ENCODE results near the gene SDR9C7.
"Not testable (repeated sequence)": the region's sequence is repeated elsewhere in the genome, so short reads cannot be mapped to it uniquely, and the experiment has no call there.

SDR9C7 gene

DNA sequence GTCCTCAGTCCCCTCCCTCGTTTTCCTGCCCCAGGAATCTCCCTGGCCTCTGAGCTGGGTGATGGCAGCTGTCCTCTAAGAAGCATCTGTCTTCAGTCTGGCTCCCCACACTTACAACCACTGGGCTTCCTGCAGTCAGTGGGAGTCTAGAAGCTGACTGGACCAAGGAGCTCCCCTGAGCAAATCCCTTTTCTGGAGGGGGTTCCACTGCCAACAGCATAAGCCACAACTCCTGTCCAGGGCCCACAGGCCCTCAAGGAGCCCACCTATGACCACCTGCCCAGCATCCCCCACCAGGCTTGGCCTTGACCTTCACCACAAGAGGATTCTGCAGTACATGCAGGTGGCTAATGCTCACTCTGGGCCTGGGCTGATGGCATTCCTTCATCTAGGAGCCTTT lies 19.1 kb upstream of the SDR9C7 start:
- DNase-seq (ENCODE audit: low read depth) = no peak

DNA sequence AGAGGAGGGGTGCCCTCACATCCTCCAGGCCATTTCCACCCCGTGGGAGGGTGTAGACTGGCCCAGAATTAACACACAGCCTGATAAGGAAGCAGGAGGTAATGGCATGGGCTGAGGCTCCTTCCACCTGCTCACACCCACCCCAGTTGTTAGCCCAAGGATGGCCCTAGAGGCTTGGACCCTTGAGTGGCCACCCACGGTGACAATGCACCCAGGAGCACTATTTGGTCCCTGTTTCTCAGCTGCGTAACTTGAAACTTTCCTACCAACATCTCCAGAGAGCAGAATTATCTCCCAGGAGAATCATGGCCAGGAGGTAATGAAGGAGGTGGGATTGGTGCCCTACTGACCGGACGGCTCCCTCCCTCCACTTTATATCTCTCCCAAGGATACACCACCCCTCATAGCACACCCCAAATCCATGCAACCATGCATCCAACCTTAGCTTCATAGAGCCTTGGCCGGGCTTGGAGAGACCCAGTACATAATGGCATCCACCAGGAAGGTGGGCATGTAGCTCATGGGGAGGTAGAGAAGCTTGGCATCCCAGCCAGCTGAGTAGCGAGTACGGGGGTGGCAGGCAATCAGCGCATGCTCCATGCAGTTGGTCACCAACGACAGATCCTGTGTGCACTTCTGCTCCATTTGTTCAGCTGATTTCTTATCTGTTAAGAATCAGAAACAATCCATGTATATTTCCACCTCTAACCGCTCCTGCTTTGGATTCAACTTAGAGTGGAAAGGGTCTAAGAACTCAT lies 17.6 kb upstream of the SDR9C7 start:
- no peak for DNase-seq (ENCODE audit: low read depth)

DNA sequence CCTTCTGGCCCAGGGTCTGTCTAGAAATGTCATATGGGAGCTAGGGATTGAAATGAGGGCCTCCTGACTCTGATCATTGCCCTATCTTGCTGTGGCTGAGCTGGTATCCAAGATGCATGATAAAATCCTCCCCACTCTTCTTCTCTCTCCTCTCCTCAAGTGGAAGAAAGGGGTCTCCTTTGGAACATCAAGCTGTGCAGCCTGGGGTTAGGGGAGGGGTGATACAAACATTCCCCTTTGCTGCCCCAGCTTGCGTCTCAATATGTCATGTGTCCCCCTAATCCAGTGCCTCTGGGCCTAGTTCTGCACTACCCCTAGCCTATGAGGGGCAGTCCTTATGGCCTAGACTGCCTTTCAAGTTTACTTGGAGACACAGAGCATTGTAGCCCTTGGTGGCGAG lies 14.7 kb upstream of the SDR9C7 start:
- no peak for DNase-seq (ENCODE audit: low read depth)

DNA sequence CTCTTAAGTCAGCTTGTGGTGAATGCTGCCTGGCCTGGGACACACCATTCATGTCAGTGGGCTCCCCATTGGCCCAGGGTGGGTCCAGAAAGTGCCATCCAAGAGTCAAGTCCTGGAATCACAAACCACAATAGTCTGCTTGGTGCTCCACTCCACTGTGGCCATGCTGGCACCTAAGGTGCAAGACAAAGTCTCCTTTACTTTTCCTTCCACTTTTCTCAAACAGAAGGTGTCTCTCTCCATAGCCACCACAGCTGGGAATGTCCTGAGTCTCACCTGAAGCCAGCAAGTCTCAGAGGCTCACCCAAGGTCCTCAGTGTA lies 14.2 kb upstream of the SDR9C7 start:
- DNase-seq (ENCODE audit: low read depth) = no peak

DNA sequence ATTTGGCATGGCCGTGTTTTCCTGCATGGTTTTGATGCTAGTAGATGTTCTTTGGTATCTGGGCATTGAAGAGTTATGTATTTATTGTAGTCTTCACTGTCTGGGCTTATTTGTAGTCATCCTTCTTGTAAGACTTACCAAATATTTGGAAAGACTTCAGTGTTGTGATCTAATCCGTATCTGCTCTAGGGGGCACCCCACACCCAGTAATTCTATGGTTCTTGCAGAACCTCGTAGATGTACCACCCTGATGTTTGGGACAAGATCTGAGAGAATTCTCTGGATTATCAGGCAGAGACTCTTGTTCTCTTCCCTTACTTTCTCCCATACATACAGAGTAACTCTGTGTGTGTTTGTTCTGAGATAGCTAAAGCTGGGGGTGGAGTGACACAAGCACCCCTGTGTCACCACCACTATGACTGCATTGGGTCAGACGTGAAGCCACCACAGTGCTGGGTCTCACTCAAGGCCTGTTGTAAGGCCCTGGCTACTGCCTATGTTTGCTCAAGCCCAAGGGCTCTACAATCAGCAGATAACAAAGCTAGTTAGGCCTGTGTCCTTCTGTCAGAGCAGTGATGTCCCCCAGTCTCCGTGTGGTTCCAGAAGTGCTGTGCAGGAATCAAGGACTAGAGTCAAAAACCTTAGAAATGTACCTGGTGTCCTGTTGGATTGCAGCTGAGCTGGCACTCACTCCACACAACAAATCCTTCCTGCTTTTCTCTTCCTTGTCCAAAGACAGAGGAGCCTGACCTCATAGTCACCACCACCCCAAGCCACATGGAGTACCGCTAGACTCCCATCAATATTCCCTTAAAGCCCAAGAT lies 13.6 kb upstream of the SDR9C7 start:
- DNase-seq (ENCODE audit: low read depth) = no peak

DNA sequence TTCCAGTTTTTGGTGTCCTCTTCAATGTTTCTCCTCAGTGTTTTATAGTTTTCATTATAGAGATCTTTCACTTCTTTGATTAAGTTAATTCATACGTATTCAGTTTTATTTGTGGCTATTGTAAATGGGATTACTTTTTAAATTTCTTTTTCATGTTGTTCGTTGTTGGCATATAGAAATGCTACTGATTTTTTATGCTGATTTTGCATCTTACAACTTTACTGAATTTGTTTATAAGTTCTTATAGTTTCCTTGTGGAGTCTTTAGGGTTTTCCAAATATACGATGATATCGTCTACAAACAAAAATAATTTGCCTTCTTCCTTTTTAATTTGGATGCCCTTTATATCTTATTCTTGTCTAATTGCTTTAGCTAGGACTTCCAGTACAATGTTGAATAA lies 9.7 kb upstream of the SDR9C7 start:
- no peak for DNase-seq (ENCODE audit: low read depth)

DNA sequence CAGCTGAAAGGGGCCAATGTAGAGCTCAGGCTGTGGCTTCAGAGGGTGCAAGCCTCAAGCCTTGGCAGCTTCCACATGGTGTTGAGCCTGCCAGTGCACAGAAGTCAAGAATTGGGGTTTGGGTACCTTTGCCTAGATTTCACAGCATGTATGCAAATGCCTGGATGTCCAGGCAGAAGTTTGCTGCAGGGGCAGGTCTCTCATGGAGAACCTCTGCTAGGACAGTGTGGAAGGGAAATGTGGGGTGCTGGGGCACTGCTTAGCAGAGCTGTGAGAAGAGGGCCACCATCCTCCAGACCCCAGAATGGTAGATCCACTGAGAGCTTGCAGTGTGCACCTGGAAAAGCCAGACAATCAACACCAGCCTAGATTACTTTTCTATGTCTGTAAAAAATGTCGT lies 9.2 kb upstream of the SDR9C7 start:
- not testable (repeated sequence) for DNase-seq (ENCODE audit: low read depth)

DNA sequence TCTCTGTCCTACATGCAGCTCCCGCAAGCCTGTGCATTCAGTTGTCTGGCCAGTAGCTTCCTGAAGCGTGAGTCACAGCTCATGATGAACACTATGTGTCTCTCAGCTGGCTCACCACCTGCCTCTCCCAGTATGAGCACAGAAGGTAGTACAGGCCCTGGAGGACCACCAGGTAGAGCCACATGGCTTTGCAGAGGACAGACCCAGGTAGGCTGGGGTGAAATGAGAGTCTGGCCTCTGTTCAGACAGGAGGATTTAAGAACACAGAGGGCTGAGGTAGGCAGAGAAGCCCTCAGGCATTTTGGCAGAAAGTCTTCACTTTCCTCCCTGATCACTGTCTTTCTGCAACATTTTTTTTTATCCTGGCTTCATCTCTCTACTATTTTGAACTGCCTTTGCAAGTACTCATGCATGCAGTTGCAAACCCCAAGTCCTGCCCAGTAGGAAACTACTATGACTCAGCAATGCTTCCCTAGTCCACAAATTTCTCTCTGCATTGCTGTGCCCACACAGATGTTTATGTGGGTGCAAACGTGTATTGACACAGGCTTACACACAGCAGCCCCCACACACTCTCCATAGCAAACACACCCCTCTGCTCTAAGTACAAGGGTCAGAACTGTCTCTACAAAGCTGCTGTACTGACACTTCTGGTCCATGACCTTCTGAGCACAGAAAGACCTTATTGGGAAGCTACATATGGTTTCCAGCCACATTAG lies 7.2 kb upstream of the SDR9C7 start:
- DNase-seq (ENCODE audit: low read depth) = no peak

DNA sequence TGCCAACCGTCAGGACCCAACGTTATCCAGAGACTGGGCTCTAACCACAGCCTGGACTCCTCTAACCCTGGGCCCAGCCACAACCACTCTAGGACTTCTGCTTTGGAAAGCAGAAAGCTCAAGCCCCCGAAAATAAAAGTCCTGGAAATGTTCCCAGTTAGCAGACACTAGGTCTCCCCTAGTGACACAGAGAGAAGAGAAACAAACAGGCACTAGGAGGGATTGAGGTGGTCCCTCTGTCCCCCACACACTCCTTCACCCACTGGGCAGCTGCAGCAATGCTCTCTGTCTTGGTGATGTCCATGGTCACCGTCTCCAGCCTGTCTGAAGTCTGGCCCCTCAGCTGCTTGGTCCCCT lies 6.7 kb upstream of the SDR9C7 start:
- not testable (repeated sequence) for DNase-seq (ENCODE audit: low read depth)

DNA sequence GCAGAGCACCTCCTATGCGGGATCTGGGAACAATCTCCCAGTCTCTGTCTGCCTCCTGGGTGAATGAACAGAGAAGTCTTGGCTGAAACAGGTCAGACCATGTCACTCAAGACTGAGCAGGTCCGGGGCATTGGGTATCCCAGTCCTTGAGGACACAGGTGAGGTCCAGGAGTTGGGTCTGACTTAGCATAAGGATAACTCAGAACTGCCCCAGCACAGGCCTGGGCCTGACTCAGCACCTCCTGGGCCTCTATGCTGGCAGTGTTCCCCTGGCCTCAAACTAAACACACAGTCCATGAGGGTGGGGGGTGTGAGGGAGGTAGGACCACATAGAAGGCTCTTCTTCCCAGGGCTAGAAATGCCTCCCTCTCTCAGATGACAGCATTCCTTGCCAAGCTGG lies 1.5 kb upstream of the SDR9C7 start:
- no peak for DNase-seq (ENCODE audit: low read depth)

DNA sequence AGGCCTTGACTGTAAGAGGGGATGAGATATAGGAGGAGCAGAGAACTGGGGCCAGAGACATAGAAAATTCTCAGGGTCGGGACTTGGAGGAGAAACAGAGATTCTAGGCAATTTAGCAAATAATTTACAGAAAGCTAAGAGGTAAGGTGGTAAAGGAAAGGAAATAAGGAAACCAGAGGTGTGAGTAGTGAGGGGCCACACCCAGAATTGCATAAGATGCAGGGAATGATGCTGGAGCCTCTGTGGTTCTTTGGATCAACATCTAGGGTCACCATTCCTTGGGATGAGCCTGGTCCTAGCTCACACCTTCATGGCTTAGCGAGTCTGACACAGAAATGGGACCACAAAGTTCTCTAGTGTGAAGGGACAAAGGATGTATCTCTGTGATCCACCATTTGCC lies 949 bp upstream of the SDR9C7 start:
- no peak for DNase-seq (ENCODE audit: low read depth)

DNA sequence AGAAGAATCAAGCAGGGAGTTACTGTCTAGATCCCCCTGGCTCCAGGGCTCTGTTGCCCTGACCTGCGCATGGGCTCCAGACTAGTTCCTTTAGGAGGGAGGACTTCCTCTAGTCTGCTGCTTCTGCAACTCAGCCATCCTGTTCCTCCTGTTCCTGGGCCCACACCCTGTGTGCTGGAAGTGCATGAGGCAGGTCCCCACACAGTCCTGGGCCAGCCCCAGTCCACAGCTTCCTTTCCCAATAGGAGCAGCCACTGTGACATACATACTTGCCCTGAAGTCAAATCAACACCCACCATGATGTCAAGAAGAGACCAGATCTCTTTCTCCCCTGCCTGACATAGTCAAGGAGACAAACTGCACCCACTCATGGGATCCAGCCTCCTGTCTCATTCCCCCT lies 1.3 kb downstream of the SDR9C7 start:
- DNase-seq (ENCODE audit: low read depth) = no peak

DNA sequence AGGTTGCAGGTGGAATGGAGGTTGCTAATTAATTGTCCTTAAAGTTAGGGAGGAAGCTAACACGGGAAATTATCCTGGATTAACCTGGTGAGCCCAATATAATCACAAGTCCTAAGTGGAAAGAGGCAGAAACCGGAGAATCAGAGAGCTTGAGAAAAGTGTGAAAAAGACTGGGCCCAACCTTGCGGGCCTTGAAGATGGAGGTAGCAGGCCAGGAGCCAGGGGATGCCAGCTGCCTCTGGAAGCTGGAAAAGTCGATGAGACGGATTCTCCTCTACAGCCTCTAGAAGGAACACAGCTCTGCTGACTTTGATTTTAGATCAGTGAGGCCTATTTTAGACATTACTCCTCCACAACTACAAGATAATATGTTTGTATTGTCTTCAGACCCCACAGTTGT lies 2.1 kb downstream of the SDR9C7 start:
- DNase-seq (ENCODE audit: low read depth) = no peak

DNA sequence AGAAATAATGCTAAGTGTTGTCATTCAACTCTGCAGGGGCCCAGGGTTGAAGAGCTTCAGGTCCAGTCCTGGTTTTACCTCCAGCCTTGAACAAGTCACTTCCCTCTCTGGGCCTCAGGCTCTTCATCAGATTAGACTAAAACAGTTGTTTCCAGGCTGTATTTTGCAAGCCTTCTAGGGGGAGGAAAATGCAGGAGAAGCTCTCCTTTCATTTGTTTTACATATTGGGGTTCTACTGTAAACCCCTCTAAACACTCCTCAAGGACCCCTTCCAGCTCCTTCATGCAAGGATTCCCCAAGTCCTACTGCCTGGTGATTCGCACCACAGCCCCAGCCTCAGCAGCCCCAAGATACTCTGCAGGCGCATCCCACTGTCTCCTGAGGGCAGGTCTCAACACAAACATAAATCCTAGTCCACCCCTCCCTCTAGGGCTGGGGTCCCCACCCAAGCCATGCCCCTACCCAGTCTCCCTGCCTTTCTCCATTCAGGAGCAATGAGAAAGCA lies 2.7 kb downstream of the SDR9C7 start:
- no peak for DNase-seq (ENCODE audit: low read depth)

DNA sequence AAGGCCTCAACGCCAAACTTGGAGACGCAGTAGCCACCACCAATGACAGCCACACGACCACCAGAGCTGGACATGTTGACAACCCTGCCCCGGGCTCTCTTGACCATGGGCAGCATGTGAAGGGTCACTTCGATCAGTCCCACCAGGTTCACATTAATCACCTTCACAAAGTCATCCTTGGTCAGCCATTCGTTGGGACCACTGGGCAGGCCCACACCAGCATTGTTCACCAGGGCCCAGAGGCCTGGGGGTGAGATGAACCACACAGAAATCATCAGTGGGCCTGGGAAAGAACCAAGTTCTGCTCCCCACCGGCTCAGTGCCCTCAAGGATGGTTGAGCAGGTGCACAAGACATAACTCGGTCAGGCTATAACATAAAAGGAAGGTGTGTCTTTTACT lies 4.0 kb downstream of the SDR9C7 start:
- no peak for DNase-seq (ENCODE audit: low read depth)

DNA sequence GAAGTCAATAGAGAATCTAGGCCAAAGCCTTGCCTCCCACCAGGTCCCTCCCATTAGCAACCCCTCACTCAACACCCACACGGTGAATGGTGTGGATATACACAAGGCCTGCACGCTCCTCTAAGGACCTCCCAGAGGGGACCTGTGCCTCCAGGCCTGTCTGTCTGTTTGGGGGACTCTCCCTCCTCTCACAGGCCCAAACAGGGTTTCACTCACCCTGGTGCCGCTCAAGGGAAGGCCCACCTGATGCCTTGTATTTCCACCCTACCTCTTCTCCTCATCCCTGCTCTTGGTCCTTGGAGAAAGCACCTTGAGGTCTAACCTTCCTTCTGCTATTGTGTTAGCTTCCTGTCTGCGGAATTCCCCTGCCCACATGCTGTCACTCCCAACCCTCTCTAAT lies 4.4 kb downstream of the SDR9C7 start:
- DNase-seq (ENCODE audit: low read depth) = no peak

DNA sequence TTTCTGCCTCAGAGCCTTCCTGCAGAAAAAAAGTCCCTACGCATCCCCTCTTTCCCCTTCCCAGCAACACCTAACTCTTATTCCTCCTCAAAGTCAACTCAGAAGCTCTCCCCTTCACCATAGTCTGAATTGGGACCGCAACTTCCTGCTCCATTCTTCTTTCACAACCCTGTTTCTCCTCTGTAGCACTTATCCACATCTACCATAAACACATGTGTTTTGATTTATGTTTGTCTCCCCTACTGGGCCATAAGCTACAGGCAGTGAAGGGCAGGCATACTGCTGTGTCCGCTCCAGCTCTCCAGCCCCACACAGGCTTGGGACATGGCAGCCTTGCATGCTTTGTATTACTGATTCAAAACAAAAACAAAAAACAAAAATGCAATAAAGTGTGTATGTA lies 5.9 kb downstream of the SDR9C7 start:
- DNase-seq (ENCODE audit: low read depth) = no peak

DNA sequence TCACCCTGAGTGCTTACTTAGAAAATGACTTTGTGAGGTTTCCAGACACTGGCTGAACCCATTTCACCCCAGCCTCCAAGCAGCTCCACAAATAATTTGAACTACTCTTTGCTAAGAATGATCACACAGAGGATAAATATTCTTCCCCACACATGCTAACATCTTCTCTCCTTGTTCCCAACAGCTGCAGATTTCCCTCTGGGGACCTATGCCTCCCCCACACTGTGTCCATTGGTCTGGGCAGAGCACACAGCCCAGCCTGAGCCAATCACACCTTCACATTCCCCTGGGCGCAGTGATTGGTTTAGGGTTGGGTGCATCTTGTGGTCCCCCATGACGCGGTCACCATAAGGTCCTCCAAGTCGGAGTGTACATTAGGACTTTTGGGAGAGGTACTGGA lies 6.9 kb downstream of the SDR9C7 start:
- DNase-seq (ENCODE audit: low read depth) = no peak

DNA sequence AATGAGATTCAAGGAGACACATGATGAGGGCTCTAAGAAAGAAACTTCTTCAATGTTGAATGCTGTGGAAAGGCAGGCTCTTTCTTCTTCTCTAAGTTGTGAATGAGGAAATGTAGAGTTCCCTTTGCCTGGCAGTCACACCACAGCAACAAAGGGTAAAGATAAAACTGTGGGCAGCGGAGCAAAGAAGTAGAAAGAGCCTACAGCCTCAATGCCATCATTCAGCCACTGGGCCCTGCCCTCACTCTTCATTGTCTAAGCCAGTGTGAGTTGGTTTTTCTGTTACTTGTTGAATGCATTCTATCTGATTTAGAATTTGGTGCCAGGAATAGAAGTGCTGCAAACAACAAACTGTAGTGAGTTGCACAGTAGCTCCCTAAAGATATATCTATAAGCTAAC lies 12.2 kb downstream of the SDR9C7 start:
- DNase-seq (ENCODE audit: low read depth) = no peak

DNA sequence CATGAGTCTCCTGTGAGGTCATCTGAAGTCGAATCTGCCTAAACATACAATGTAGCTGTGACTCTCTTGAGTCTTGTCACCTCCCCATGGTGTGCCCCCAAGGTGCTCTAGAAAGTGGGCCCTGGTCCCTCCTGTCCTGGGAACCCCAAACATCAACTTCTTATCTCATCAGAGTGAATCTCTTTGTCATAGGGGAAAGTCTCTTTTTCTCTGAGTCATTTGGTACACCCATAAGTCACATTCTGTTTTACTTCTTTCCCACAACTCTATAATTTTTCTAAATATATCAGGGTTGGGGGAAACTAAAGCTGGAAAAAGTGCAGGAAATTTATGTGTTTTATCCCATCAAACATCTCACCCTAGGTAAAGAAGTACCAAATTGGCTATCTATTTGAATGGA lies 12.9 kb downstream of the SDR9C7 start:
- DNase-seq (ENCODE audit: low read depth) = no peak

DNA sequence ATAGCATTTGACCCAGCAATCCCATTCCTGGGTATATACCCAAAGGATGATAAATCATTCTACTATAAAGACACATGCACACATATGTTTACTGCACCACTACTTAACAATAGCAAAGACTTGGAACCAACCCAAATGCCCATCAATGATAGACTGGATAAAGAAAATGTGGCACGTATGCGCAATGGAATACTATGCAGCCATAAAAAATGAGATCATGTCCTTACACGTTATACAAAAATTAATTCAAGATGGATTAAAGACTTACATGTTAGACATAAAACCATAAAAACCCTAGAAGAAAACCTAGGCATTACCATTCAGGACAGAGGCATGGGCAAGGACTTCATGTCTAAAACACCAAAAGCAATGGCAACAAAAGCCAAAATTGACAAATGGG lies 16.1 kb downstream of the SDR9C7 start:
- not testable (repeated sequence) for DNase-seq (ENCODE audit: low read depth)

DNA sequence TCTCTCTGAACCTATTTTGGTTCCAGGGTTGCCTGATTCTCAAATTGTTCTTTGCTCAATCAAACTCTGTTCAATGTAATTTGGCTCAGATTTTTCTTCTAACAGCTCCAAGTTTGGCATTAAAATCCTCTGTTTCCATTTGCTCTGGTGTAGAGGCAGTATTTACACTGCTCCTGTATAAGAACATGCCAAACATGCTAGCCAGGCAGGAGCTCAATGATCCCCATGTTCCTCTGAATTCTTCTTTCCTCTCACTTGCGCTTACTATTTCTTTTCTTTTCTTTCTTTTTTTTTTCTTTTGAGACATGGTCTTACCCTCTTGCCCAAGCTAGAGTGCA lies 17.2 kb downstream of the SDR9C7 start:
- DNase-seq (ENCODE audit: low read depth) = no peak

DNA sequence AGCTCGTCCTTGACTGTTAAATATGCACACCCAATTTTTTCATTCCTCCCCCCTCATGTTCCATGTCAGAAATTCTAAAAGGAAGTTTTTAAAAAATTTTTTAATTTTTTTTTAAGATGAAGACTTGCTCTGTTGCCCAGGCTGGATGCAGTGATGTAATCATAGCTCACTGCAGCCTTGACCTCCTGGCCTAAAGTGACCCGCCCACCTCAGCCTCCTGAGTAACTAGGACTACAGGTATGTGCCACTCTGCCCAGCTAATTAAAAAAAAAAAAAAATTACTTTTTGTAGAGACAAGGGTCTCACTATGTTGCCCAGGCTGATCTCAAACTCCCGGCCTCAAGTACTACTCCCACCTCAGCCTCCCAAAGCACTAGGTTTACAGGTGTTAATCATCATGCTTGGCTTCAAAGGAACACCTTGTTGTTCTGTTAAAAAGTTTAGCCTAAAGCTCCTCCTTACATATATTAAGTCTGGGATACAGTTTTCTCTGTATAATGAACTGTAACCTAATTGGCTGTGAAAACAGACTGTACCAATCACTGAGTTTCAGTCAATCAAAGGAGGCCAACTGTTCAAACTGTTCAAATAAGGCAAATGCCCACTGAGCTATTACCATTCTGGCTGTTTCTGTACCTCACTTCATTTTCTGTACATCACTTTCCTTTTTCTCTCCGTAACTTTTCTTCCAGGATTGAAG lies 17.8 kb downstream of the SDR9C7 start:
- DNase-seq (ENCODE audit: low read depth) = no peak
